Activated CD8-positive, alpha-beta memory T cell treated with anti-CD3 and anti-CD28 coated beads for 24 hours (primary cell): ENCODE data around the gene EZR.

Experiments
- DNase-seq: peaks from one replicate; pipeline ENCODE4 v3.0.0-alpha.2; 2020

Gene EZR

GRCh38 chr6:158757753-158758090, 61.4 kb downstream of the EZR start:
- no peak for DNase-seq

GRCh38 chr6:158756977-158757752, 62.0 kb downstream of the EZR start:
- no peak for DNase-seq

GRCh38 chr6:158756126-158756525, 63.0 kb downstream of the EZR start:
- no peak for DNase-seq

- no peak for DNase-seq
Measured at GRCh38 chr6:158755636-158756035, 63.5 kb downstream of the EZR start.

GRCh38 chr6:158754738-158755137, 64.4 kb downstream of the EZR start:
- DNase-seq = no peak

- DNase-seq = no peak
Measured at GRCh38 chr6:158753811-158754210, 65.4 kb downstream of the EZR start.

GRCh38 chr6:158752613-158753012, 66.6 kb downstream of the EZR start:
- no peak for DNase-seq

- DNase-seq = no peak
Measured at GRCh38 chr6:158751921-158752320, 67.2 kb downstream of the EZR start.

GRCh38 chr6:158751224-158751623, 67.9 kb downstream of the EZR start:
- DNase-seq = no peak

- no peak for DNase-seq
Measured at GRCh38 chr6:158744986-158745430, 74.2 kb downstream of the EZR start.

GRCh38 chr6:158743033-158743651, 76.0 kb downstream of the EZR start:
- no peak for DNase-seq

- DNase-seq = no peak
Measured at GRCh38 chr6:158739673-158740072, 79.5 kb downstream of the EZR start.

GRCh38 chr6:158737710-158738615, 81.2 kb downstream of the EZR start:
- peak; percentile 40 for DNase-seq

- DNase-seq = no peak
Measured at GRCh38 chr6:158737082-158737709, 82.0 kb downstream of the EZR start.

- DNase-seq = peak; percentile 32
Measured at GRCh38 chr6:158735009-158735408, 84.2 kb downstream of the EZR start.

- no peak for DNase-seq
Measured at GRCh38 chr6:158730541-158730907, 88.6 kb downstream of the EZR start.

- no peak for DNase-seq
Measured at GRCh38 chr6:158729906-158730540, 89.1 kb downstream of the EZR start.

- no peak for DNase-seq
Measured at GRCh38 chr6:158725704-158726103, 93.5 kb downstream of the EZR start.

- DNase-seq = no peak
Measured at GRCh38 chr6:158722176-158722729, 96.9 kb downstream of the EZR start.

GRCh38 chr6:158718461-158719046, 100.6 kb downstream of the EZR start:
- DNase-seq = no peak

- DNase-seq = no peak
Measured at GRCh38 chr6:158717341-158718330, 101.5 kb downstream of the EZR start.
